HFF-Myc (cell line): ENCODE data around the gene G3BP1.

ENCODE experiments used
- DNase-seq: peaks from one replicate; pipeline ENCODE4 v3.0.0-alpha.2; 2011; ENCODE audit warnings: low read depth; ENCODE audit errors: extremely low read depth
- H3K4me3 ChIP-seq: replicated peaks from 2 replicates; pipeline ENCODE4 v1.5.1; 2011; ENCODE audit warnings: low read depth, mild to moderate bottlenecking, control low read depth, low read length
- TF ChIP-seq, protein P1 (sequence below): IDR thresholded peaks from 2 replicates; pipeline ENCODE4 v1.5.1; 2012; ENCODE audit warnings: mild to moderate bottlenecking, low read depth, low read length, control low read depth; ENCODE audit errors: missing control alignments

G3BP1 gene

GRCh38 chr5:151795426-151795825 is 23.7 kb downstream of the G3BP1 start:
- DNase-seq = no peak
- TF ChIP-seq, protein P1, sequence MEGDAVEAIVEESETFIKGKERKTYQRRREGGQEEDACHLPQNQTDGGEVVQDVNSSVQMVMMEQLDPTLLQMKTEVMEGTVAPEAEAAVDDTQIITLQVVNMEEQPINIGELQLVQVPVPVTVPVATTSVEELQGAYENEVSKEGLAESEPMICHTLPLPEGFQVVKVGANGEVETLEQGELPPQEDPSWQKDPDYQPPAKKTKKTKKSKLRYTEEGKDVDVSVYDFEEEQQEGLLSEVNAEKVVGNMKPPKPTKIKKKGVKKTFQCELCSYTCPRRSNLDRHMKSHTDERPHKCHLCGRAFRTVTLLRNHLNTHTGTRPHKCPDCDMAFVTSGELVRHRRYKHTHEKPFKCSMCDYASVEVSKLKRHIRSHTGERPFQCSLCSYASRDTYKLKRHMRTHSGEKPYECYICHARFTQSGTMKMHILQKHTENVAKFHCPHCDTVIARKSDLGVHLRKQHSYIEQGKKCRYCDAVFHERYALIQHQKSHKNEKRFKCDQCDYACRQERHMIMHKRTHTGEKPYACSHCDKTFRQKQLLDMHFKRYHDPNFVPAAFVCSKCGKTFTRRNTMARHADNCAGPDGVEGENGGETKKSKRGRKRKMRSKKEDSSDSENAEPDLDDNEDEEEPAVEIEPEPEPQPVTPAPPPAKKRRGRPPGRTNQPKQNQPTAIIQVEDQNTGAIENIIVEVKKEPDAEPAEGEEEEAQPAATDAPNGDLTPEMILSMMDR = no peak
- H3K4me3 ChIP-seq = no peak overlapping the region

DNA sequence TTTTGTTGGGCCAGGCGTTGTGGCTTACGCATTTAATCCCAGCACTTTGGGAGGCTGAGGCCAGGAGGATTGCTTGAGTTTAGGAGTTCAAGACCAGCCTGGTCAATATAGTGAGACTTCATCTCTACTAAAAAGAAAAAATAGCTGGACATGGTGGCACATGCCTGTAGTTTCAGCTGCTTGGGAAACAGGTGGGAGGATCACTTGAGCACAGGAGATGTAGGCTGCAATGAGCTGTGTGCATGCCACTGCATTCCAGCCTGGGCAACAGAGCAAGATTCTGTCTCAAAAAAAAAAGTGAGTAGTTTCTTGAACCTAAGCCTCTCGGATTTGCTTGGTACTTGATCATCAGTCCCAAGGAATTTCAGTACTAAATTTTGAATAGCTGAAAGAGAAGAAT is 26.9 kb downstream of the G3BP1 start:
- no peak for DNase-seq
- TF ChIP-seq, protein P1 = no peak
- no peak overlapping the region for H3K4me3 ChIP-seq

DNA sequence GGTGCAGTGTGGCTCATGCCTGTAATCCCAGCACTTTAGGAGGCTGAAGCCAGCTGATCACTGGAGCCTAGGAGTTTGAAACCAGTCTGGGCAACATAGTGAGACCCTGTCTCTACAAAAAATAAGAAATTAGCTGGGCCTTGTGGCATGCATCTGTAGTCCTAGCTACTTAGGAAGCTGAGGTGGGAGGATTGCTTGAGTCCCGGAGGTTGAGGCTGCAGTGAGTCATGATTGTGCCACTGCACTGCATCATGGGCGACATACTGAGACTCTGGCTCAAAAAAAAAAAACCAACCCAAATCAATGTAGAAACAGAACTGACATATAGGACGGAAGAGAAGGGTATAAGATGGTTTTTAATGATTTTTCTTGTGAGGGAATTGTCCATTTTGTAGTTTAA is 27.7 kb downstream of the G3BP1 start:
- TF ChIP-seq, protein P1 = no peak
- no peak overlapping the region for H3K4me3 ChIP-seq
- no peak for DNase-seq

GRCh38 chr5:151800532-151800931 is 28.8 kb downstream of the G3BP1 start:
- TF ChIP-seq, protein P1 = no peak
- no peak overlapping the region for H3K4me3 ChIP-seq
- no peak for DNase-seq

- DNase-seq = peak; percentile 40
- TF ChIP-seq, protein P1 = no peak
- no peak overlapping the region for H3K4me3 ChIP-seq
These were observed 33.9 kb downstream of the G3BP1 start for GRCh38 chr5:151805414-151806223.

- DNase-seq = no peak
- no peak overlapping the region for H3K4me3 ChIP-seq
- TF ChIP-seq, protein P1 = no peak
These were observed 36.9 kb downstream of the G3BP1 start for GRCh38 chr5:151808451-151809169.
